DMS153 (cell line): Measurements from ENCODE around the gene KCNJ11.

Source experiments
- DNase-seq: peaks from one replicate; lab custom pipeline; 2025; lab: John Stamatoyannopoulos, UW

Gene KCNJ11

GRCh38 chr11:17408026-17408425 is 19.6 kb upstream of the KCNJ11 start:
- no peak for DNase-seq

- no peak for DNase-seq
These were observed 19.1 kb upstream of the KCNJ11 start for GRCh38 chr11:17407575-17407974.

DNA sequence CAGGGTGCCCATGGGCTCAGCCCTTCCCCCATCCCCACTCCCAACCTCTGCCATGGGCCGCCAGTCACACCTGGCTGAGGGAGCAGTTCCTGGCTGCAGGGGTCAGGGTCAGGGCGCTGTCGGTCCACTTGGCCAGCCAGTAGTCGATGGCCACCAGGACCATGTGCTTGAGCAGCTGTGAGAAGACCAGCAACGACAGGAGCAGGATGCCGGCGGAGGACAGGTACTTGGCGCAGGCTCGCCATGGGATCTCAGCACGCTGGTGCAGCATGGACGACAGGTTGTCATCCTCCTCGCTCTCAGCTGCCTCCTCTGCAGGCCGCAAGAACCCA is 18.3 kb upstream of the KCNJ11 start:
- no peak for DNase-seq

- no peak for DNase-seq
These were observed 17.8 kb upstream of the KCNJ11 start for GRCh38 chr11:17406082-17406817.

GRCh38 chr11:17405232-17406005 is 17.0 kb upstream of the KCNJ11 start:
- peak; percentile 83 for DNase-seq

GRCh38 chr11:17403980-17404759 is 15.7 kb upstream of the KCNJ11 start:
- DNase-seq = no peak

DNA sequence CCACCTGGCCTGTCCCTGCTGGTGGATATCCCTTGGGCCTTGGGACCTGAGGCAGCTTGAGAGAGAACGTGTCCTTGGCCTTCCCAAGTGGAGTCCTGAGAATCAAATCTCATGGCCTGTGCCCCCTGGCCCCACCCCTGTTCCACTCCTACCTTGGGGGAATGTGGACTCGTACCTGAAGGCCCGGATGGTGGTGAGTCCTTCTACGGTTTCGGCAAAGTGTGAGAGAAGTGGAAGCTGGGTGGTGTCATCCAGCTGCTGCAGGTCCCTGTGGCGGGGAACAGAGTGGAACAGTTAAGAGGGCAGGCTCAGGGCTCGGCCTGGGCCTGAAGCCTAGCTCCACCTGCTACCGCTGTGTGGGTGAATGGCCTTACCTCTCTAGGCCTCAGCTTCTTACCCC is 14.0 kb upstream of the KCNJ11 start:
- DNase-seq = no peak

- DNase-seq = no peak
These were observed 13.4 kb upstream of the KCNJ11 start for GRCh38 chr11:17401841-17402240.

- no peak for DNase-seq
These were observed 12.9 kb upstream of the KCNJ11 start for GRCh38 chr11:17401316-17401715.

GRCh38 chr11:17400048-17400775 is 11.8 kb upstream of the KCNJ11 start:
- DNase-seq = no peak

DNA sequence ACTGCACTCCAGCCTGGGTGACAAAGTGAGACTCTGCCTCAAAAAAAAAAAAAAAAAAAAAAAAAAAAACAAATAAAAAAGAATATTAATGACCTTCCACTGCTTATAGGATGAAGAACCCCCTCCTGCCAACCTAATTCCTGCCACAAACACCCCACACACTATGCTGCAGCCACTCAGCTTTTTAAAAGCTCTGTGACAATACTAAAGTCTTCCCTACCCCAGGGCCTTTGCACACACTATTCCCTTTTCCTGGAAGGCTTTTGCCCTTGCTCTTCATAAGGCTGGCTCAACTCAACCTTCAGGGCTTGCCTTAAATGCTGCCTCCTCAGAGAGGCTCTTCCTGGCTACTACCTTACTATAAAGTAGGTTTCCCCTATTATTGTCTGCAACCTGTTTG is 10.8 kb upstream of the KCNJ11 start:
- DNase-seq = no peak

- DNase-seq = no peak
These were observed 9.0 kb upstream of the KCNJ11 start for GRCh38 chr11:17397311-17398002.

DNA sequence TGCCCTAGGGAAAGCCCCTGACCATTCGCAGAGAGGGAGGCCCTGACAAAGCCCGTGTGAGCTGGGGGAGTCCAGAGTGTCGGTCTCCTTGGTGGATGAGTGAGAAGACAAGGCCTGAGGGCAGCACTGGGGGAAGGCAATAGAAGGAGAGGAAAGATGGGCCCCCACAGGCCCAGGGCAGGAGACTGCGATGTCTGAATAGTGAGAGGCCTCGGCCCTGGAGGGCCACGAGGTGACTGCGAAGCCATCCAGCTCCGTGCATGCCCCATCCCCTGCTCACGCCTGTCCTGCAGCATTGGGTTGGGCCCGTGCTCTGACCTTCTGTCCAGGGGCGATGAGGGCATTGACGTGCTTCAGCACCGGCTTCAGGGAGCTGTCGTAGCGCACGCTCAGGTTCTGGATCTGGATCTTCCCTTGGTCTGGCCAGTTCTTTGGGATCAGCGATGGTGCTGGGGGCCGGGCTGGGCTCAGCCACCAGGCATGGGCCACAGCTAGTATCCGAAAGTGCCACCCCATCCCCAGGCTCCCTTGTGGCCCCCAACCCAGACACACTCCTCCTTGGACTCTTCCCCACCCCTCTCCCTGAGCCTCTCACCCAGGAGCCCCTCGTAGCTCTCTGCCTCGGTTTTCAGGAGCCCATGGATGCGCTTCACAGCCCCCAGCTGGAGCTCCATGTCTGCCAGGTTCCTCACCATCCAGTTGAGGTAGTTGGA is 8.3 kb upstream of the KCNJ11 start:
- no peak for DNase-seq

DNA sequence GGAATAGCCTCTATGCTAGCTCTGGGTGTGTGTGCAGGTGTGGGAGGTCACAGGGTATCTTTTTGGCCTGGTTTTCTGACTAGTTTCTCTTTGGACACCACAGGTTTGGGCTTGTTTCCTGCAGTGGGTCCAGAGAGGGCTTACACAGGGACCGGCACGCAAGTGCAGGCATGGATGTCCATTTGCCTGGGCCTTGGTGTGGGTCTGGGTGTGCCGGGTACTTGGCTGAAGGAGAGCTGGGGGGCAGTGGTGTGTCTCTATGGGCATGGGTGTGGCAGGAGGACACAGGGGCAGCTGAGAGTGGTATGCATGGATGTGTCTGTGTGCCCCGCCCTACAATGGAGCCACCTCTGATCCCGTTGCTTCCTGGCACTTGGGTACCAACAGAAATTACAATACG is 7.5 kb upstream of the KCNJ11 start:
- DNase-seq = no peak

DNA sequence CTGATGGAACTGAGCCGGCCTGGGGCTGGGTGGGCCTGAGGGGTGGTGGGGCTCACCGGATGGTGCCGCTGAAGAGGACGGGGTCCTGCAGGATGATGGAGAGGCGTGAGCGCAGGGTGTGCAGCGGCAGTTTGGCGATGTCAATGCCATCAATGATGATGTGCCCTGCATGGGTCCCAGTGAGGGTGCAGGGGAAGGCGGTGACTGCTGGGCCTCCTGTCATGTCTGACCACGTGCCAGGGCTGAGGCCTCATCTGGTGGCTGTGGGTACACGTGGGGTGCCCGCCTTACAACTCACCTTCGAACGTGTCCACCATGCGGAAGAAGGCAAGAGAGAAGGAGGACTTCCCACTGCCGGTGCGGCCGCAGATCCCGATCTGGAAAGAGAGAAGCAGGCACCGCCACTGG is 7.1 kb upstream of the KCNJ11 start:
- no peak for DNase-seq

DNA sequence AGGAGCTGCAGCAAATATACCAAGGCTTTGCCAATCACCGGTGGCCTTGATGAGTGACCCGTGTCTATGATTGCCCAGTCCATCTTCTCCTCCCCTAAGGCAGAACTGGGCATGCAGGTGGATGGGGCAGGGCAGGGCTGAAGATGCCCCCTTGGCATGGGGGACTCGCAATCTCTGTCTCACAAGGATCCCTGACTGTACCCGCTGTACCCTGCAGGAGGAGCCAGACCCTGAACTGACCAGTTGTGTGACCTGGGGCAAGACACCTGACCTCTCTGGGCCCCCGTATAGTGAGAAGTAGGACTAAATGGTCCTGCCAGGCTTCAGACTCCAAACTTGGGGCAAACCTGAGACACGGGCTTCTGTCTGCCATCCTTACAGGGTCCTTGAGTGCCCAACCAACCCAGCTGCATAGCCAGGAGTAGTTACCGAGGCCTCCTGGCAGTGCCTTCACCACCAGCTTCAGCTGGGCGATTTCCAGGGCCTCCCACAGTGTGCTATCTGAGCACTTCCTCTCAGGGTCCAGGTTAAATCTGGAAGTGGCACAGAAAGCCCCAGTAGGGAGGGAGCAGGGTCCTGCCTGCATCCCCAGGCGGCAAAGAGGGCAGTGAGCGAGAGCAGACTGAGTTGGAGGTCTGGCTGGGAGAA is 6.4 kb upstream of the KCNJ11 start:
- no peak for DNase-seq

DNA sequence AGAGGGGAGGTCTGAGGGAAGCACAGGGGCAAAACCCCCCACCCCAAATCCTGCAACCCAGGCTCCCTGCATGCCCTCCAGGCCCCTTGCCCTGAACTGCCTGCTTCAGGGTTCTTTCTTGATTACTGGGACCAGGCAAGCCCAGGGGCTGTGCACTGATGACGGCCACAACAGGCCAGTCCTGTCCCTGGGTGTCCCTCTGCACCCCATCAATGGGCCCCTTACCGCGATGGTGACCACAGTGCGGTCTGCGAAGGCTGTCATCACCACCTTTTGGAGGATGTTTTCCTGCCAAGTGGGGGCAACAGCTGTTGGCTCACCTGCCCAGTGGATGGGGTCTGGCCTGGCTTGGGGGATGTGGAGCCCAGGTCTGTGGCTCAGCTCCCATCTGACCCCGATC is 5.0 kb upstream of the KCNJ11 start:
- no peak for DNase-seq

DNA sequence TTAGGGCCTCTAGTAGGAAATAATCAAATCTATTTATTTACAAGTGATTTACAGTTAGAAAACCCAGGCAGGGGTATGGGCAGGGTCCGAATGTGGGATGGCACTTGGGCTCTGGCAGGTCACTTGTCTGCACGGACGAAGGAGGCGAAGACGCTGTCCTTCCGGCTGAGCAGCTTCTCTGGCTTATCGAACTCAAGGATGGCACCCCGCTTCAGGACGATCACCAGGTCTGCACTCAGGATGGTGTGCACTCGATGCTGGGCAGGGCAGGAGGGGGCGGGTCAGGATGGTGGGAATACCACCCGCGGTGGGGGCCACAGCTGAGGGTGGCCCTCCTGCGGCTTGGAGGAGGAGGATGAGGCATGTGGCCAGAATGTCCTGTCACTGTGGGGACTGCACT is 4.4 kb upstream of the KCNJ11 start:
- DNase-seq = no peak

DNA sequence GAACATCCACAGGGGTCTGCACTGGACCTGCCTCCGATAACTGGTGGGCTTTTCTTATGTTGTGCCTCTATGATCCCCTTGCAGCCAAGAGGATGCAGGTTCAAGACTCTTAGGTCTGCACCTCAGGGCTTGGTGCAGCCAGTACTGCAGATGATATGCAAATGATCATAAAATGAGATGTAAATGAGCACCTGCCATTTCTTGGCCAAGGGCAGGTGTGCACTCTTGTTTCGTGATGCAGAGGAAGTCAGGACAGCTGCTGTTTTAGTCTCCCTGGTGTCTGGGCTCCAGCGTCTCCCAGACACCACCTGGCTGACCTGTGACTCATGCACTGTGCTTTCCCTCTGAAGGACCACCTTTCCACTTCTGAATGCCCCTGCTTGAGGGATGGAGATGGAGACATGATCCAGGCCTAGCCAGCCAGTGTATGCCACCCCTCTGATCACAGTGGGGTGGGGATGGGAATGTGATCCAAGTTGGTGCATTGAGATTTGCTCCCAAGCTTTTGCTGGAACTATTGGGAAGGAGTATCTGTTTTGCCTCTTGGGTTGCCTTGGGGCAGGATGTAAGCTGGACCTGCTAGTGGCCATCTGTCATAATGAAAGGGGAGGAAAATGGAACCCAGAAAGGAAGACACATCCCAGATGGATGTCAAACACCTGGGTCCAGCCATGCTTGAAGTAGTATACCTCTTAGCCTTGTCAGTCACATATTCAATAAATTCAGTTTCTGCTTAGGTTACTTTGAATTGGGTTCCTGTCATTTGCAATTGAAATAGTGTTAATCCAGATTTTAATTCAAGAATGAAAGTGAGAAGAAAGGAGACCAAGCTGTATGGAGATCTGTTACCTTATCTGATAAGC is 3.3 kb upstream of the KCNJ11 start:
- DNase-seq = peak; percentile 84
